GM19324 (cell line): Measurements from ENCODE around the gene CRYBB2.
"Not testable (repeated sequence)": the region's sequence is repeated elsewhere in the genome, so short reads cannot be mapped to it uniquely, and the experiment has no call there.

Source experiments
- ATAC-seq: cut with Tn5 transposase; IDR thresholded peaks from one replicate; pipeline ENCODE4 v1.9.1; 2021; ENCODE audit warnings: mild to moderate bottlenecking, moderate library complexity; ENCODE audit not compliant: unreplicated experiment, low FRiP score

The CRYBB2 gene

GRCh38 chr22:25199731-25200520 is 19.5 kb upstream of the CRYBB2 start, which contains the start of gene CRYBB3:
Gene CRYBB3 (plus strand): TSS chr22:25199858. CDS start chr22:25201397, 1,539 bp downstream.
- no peak for ATAC-seq

- ATAC-seq: no peak
These were observed 18.5 kb upstream of the CRYBB2 start for GRCh38 chr22:25200967-25201366.

DNA sequence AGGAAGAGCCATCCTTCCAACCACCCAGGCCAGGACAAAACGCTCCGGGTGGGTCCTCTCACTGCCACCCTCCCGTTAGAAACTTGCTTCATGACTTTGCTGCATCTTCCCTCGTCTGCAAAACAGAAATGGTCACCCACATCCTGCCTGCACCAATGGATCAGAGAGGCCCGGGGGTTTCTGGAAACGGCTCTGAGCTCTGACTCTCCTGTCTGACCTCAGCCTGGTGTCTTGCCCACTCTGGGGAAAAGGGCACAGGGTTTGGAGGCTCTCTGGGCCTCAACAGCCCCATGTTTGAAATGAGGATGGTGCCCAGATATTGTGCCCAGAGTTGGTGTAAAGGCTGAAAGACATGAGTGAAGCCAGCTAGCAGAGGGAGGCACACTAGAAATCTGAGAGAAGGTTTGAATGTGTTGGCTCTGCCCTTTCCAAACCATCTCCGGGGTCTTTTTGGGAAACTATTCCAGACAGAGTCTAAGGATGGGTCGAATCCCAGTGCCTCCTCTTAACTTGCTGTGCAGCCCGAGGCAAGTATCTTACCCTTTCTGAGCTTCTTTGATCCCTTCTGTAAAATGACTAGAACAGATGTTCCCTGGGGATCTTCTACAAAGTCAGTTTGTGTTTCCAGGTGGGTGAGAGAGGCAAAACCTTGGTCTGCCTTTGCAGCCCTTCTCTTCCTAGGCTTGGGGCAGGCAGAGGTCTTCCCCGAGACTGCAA is 17.7 kb upstream of the CRYBB2 start:
- ATAC-seq: no peak

- ATAC-seq: no peak
These were observed 17.0 kb upstream of the CRYBB2 start for GRCh38 chr22:25202290-25202921.

DNA sequence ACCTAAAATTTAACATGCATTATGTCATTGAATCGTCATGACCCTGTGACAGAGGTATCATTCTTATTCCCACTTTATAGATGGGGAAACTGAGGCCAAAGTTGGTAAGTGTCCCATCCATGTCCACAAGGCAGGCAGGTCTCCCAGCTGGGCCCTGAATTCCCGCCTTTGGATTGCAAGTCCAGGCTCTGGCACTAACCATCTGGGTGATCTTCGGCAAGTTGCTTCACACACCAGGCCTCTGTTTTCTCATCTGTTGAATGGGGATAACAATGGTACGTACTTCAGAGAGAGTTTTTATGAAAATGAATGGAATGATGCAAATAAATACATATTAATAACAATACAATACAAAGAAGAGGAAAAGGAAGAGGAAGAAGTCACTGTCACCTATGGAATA is 16.4 kb upstream of the CRYBB2 start:
- ATAC-seq: no peak

DNA sequence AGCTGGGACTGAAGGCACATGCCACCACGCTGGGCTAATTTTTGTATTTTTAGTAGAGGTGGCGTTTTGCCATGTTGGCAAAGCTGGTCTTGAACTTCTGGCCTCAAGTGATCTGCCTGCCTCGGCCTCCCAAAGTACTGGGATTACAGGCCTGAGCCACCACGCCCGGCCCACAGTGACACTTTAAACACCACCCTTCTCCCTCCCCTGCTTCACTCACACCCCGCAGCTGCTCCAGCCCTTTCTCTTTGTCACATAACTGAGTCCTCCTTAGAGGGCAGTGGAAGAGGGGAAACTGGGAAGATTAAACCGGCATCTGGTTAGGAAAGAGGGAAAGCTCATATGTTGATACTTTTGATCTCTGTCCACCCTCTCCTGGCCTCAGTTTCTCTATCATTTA is 14.9 kb upstream of the CRYBB2 start:
- ATAC-seq: not testable (repeated sequence)

DNA sequence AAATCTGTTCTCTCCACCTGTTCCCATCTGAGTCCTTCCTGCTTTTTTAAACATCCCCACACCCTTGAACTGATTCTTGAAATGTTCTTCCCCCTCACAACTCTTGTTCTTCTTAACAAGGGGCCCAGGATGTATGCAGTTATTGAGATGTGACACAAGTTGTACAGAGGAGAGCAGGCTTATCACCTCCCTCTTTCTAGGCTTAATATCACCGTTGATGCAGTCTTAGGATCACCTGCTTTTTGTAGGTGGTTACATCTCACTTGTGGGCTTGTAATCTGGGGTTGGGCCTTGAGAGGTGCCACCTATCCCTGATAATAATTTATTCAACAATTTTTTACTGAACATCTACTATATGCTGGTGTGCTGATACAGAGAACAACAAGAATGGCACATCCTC is 13.6 kb upstream of the CRYBB2 start:
- ATAC-seq: no peak

- ATAC-seq: no peak
These were observed 12.4 kb upstream of the CRYBB2 start for GRCh38 chr22:25206998-25207397.

- ATAC-seq: no peak
These were observed 11.8 kb upstream of the CRYBB2 start for GRCh38 chr22:25207553-25208157.

DNA sequence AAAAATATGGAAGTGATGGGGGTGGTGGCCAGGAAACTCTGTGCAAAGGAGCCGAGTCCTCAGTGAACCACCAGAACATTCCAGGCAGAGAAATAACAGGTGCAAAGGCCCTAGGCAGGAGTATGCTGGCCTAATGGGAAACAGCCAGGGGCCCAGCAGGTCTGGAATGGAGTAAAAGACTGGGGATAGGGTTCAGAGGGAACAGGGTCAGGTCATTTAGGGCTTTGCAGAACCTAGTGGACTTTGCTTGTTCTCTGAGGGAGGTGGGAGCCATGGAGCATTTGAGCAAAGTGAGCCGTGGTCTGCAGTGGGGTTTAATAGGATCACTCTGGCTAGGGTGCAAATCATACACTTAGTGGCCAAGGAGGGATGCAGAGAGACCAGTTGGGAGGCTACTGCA is 11.1 kb upstream of the CRYBB2 start:
- ATAC-seq: no peak

DNA sequence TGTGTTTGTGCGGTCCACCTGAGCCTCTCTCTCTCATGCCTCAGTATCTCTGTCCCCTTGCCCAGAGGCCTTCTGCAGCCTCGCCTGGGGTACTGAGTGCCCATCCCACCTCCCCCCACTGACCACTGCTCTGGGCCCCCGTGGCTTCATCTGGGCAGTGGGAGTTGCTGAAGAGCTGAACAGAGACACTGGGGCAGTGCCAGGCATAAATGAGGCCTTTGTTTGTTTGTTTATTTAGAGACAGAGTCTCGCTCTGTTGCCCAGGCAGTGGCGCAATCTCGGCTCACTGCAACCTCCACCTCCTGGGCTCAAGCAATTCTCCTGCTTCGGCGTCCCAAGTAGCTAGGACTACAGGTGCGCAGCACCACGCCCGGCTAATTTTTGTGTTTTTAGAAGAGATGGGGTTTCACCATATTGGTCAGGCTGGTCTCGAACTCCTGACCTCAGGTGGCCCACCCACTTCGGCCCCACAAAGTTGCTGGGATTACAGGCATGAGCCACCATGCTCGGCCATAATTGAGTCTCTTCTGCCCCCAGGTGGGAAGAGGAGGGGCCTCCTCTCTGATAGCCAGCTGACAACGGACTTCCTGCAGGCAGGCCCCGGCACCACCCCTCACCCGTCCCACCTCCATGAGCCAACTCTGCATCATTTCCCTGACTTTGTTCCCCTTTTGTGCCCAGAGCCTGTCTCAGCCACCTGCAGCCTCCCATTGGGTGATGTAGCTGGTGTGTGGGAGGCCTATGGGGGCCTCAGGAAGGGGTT is 10.5 kb upstream of the CRYBB2 start:
- no peak for ATAC-seq

DNA sequence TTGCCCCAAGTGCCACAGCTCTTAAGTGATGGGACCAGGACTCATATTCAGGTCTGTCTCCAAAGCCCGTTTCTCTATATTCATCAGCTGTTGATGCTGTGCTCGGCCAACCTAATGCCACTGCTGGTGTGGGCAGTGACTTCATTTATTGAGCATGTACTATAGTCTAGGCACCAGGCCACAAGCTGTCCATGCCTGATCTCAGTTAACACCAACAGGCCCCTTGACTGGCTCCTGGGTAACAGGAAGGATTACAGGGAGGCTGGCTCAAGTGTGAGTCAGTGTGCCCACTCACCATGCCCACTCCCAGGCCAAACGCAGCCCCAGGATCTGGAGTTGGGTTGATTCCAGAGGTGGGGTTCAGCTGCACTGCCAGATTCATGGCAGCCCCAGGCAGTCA is 8.6 kb upstream of the CRYBB2 start:
- no peak for ATAC-seq

- no peak for ATAC-seq
These were observed 7.1 kb upstream of the CRYBB2 start for GRCh38 chr22:25212337-25212736.

DNA sequence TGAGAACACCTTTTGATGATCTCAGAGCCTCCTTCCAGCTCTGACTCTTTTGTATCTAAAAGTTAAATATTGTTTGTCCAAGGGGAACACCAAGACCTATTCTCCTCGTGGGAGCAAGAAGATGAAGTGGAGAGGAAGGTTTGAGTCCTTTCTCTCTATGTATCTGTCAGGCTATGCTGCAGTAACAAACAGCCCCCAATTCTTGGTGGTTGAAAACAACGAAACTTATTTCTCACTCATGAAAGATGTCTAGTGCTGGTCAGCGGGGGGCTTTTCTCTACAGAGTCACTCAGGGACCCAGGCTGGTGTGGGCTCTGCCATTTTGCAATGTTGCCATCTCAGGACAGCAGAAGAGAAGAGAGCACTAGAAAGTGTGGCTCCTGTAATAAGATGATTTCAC is 6.2 kb upstream of the CRYBB2 start:
- no peak for ATAC-seq

- ATAC-seq: no peak
These were observed 3.2 kb upstream of the CRYBB2 start for GRCh38 chr22:25216230-25216629.

DNA sequence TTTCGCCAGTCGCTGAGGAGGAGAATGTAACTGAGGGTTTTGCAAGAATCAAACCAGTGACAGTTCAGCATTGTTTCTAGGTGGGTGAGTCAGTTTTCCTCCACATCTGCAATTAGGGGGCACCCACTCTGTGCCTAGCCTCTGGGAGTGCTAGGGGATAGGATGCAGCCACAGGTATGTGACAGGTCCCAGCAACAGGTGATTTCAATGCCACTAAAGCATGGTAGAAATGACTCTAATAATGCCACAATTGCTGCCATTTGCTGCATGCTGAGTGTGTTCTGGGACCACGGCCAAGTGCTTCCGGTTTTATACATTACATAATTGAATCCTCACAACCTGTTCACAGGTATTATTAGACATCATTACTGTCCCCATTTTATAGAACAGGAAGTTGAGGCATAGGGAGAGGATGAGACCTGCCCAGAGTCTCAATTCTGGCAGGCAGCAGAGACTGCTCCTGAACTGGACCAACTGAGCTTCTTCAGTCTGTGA is 556 bp downstream of the CRYBB2 start:
- no peak for ATAC-seq

GRCh38 chr22:25221790-25222189 is 2.4 kb downstream of the CRYBB2 start:
- ATAC-seq: no peak

DNA sequence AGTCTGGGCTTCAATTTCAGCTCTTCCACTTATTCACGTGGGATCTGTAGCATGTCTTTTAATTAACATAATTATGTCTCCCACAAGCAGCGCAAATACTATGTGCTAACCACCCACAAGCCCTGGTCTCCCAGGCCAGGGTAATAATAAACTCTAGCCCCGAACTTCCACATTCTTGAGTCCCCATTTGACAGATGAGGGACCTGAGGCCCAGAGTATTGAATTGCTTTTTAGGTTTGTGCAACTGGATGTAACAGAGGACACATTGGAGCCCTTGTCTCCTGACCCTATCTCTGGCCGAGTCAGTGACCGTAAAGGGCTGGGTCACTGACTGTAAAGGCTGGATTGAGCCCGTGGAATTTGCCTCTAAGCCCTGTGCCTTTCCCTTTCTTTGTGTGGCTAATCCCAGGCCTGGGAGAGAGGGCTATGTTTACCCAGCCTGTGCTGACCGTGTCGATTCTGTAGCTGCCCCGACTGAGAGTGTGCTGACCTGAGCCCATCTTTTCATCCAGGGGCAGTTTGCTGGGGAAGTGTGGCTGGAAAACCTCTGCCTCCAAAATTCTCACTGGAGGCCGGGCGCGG is 3.9 kb downstream of the CRYBB2 start:
- ATAC-seq: no peak

DNA sequence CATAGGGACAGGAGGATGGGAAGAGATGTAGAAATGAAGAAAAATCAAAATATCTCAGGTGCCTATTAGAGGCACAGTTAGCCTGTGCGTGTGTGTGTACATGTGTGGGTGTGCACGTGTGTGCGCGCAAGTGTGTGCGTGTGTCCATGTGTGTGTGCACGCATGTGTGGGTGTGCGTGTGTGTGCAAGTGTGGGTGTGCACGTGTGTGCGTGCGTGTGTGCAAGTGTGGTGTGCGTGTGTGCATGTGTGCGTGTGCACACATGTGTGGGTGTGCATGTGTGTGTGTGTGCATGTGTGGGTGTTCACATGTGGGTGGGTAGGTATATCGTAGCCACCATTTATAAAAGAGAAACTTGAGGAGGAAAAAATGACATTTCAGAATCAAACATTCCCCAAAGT is 9.4 kb downstream of the CRYBB2 start:
- ATAC-seq: no peak

DNA sequence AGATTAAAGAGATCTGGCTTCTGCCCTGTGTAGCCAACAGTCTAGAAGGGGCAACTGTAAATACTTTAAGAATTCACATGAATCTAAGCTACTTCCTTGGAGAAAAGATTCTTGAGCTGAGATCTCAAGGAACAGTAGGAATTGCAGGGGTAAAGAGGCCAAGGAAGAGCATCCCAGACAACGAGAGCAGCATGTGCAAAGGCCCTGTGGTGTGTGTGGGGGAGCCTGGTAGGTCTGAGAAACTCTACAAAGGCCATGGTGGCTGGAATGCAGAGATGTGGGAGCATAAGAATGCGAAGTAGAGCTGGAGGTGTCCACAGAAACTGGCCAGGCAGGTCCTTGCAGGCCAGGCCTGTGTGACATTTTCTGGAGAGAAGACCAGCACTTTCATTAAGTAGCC is 11.3 kb downstream of the CRYBB2 start:
- not testable (repeated sequence) for ATAC-seq
